ENCODE measurements around the gene BACH2. TPM values are rescaled to one million over a fixed set of nuclear protein-coding genes. Genes with fewer than 3 reads are reported as not detected.
A peak's percentile ranks its signal among the peaks of the same experiment; 100 is the strongest.

Gene BACH2
- polyA plus RNA-seq, 1 of the 3 experiments (the other 2 are of a cell fraction): 0.46 TPM

DNA sequence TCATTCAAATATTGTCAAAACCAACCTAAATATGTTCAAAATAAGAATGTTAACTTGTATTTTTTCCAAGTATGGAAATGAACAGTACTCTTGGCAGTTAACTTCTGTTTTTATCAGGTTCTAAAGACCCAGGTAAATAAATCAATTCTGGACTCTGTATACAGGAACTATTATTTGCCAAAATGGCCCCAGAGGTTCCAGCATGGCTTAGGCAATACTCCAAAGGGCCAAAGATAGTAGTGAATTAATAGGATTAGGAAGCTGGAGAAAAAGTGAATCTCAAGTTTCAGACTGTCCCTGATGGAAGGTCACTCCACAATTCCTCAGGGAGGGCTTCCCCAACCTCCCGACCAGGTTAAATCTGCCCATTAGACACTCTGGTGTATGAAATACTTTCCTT, 6.7 kb downstream of the BACH2 start:
- Histone ChIP-seq H3K79me2 (ENCODE audit: insufficient read depth) (no peaks in the 10 kb centered on the region), H3K27ac (ENCODE audit: low read depth in 2 of 2, low read length in 1 of 2) (no peak overlapping the region), H3K27me3 (ENCODE audit: insufficient read depth) (peaks cover 6% of the 10 kb centered on the region), H2AFZ (ENCODE audit: low read depth) (no peak overlapping the region), H3K9me2 (no peaks in the 10 kb centered on the region), H3K9me3 (no peaks in the 10 kb centered on the region), H3K4me1 (ENCODE audit: control insufficient read depth in 1 of 2, insufficient read depth in 2 of 2, low read depth in 1 of 2, low read length in 1 of 2) (peaks cover 6 to 27% of the 10 kb centered on the region in 2 experiments; a peak in 3 of 4 replicates), H3K9ac (no peak overlapping the region), H3K4me2 (no peak overlapping the region), H3K36me3 (replicated peaks in 1 of 2; ENCODE audit: control insufficient read depth in 1 of 2, insufficient read depth in 2 of 2, low read length in 1 of 2) (no peaks in the 10 kb centered on the region), H4K20me1 (ENCODE audit: insufficient read depth) (no peaks in the 10 kb centered on the region), H3F3A (replicated peaks; ENCODE audit: insufficient read depth) (peaks cover 5% of the 10 kb centered on the region), H3K4me3 (ENCODE audit: low read depth in 2 of 2, low read length in 1 of 2) (no peak overlapping the region)
- no peak for DNase-seq
- WGBS (ENCODE audit: low lambda C conversion rate): 100% methylated on average over 1 of the region's 1 CpG
- POLR2A ChIA-PET: interaction anchor here (1.0 kb wide), 1 partner anchor 71 kb away, joined by 3 read pairs; no protein-coding TSS in a partner anchor
- CTCF ChIA-PET: interaction anchor here (0.8 to 1.8 kb wide), 6 partner anchors 18 to 349 kb away, joined by 3 to 4 read pairs (median 3); no protein-coding TSS in a partner anchor
- TF ChIP-seq GABPA (IDR thresholded peaks at IDR 0.05; ENCODE audit: low read depth) (no peak), IRF3 (IDR thresholded peaks at IDR 0.05; ENCODE audit: low read depth, low read length) (no peak), NFIC (IDR thresholded peaks at IDR 0.05; ENCODE audit: borderline replicate concordance) (no peak), POLR2AphosphoS5 (IDR thresholded peaks at IDR 0.05; ENCODE audit: low read depth, low read length) (no peak), RXRA (IDR thresholded peaks at IDR 0.05; ENCODE audit: borderline replicate concordance, low read depth) (no peak), MEF2A (IDR thresholded peaks at IDR 0.05; ENCODE audit: borderline replicate concordance, low read depth) (no peak), ELF1 (IDR thresholded peaks at IDR 0.05) (no peak), CTCF (IDR thresholded peaks at IDR 0.05) (no peak), TAF1 (IDR thresholded peaks at IDR 0.05; ENCODE audit: borderline replicate concordance, low read depth, low read length) (no peak), EZH2phosphoT487 (IDR thresholded peaks at IDR 0.05; ENCODE audit: borderline replicate concordance, low read depth) (no peak), RCOR1 (IDR thresholded peaks at IDR 0.05; ENCODE audit: low read length) (no peak)
- TF ChIP-seq, protein P1, sequence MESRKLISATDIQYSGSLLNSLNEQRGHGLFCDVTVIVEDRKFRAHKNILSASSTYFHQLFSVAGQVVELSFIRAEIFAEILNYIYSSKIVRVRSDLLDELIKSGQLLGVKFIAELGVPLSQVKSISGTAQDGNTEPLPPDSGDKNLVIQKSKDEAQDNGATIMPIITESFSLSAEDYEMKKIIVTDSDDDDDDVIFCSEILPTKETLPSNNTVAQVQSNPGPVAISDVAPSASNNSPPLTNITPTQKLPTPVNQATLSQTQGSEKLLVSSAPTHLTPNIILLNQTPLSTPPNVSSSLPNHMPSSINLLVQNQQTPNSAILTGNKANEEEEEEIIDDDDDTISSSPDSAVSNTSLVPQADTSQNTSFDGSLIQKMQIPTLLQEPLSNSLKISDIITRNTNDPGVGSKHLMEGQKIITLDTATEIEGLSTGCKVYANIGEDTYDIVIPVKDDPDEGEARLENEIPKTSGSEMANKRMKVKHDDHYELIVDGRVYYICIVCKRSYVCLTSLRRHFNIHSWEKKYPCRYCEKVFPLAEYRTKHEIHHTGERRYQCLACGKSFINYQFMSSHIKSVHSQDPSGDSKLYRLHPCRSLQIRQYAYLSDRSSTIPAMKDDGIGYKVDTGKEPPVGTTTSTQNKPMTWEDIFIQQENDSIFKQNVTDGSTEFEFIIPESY (IDR thresholded peaks at IDR 0.05; ENCODE audit: borderline replicate concordance, low read depth): no peak

DNA sequence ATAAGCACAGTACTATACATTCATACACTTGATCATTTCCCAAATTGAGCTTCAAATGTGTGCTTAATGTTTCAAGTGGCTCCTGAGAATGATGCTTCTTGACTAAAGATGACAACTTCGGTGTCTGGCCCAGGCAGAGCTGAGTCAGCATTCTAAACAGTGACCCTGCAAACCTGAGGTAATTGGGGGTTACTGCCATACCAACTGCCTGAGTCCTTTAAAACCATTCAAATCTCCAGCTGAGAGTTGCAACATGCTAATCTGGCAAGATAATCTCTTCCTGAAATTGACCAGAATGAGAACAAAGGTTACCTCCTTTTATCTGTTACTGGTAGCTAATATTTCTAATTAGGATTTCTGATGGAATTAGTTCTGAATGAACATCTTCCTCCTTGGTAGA, 8.2 kb downstream of the BACH2 start:
- H3F3A ChIP-seq (replicated peaks; ENCODE audit: insufficient read depth): peaks cover 15% of the 10 kb centered on the region
- TF ChIP-seq MEF2A (IDR thresholded peaks at IDR 0.05; ENCODE audit: borderline replicate concordance, low read depth): no peak
- peak in 1 of 2 experiments; percentile 8; a peak in 1 of 4 replicates for TF ChIP-seq EP300 (IDR thresholded peaks at IDR 0.05; ENCODE audit: borderline replicate concordance in 1 of 2, low read depth in 1 of 2, low read length in 1 of 2)
- no peak for TF ChIP-seq MXI1 (IDR thresholded peaks at IDR 0.05; ENCODE audit: low read depth, low read length)
- TF ChIP-seq GATA2 (CRISPR knock-in tag; IDR thresholded peaks at IDR 0.05): 0 out of 2 replicates have a peak, but pooled peaks have one; percentile 20
- no peak for TF ChIP-seq GABPA (IDR thresholded peaks at IDR 0.05; ENCODE audit: low read depth)
- no peak for TF ChIP-seq CTCF (IDR thresholded peaks at IDR 0.05)
- no peak for DNase-seq
- H3K9me3 ChIP-seq: no peaks in the 10 kb centered on the region
- H2AFZ ChIP-seq (ENCODE audit: low read depth): no peak overlapping the region
- no peak overlapping the region for H3K9ac ChIP-seq
- H3K27ac ChIP-seq (ENCODE audit: low read depth in 2 of 2, low read length in 1 of 2): no peak overlapping the region
- ChIA-PET POLR2A (no interaction called here), CTCF (interaction anchor here (0.6 to 1.8 kb wide), 7 partner anchors 7 to 322 kb away, joined by 3 to 4 read pairs (median 3); no protein-coding TSS in a partner anchor)
- H3K4me1 ChIP-seq (ENCODE audit: control insufficient read depth in 1 of 2, insufficient read depth in 2 of 2, low read depth in 1 of 2, low read length in 1 of 2): peaks cover 11 to 27% of the 10 kb centered on the region in 2 experiments; a peak in 3 of 4 replicates
- 91% methylated on average over 1 of the region's 1 CpG for WGBS (ENCODE audit: low lambda C conversion rate)
- no peak overlapping the region for H3K4me2 ChIP-seq
- no peak overlapping the region for H3K4me3 ChIP-seq (ENCODE audit: low read depth in 2 of 2, low read length in 1 of 2)
- H3K27me3 ChIP-seq (ENCODE audit: insufficient read depth): no peaks in the 10 kb centered on the region
- H3K9me2 ChIP-seq: no peaks in the 10 kb centered on the region
- H3K79me2 ChIP-seq (ENCODE audit: insufficient read depth): no peaks in the 10 kb centered on the region
- no peaks in the 10 kb centered on the region for H3K36me3 ChIP-seq (replicated peaks in 1 of 2; ENCODE audit: control insufficient read depth in 1 of 2, insufficient read depth in 2 of 2, low read length in 1 of 2)
- no peaks in the 10 kb centered on the region for H4K20me1 ChIP-seq (ENCODE audit: insufficient read depth)

All from SK-N-SH (cell line).